ENCODE measurements around the gene RNF43. TPM values are rescaled to one million over a fixed set of nuclear protein-coding genes. Genes with fewer than 3 reads are reported as not detected.

RNF43 gene
- total and polyA plus RNA-seq, 2 of the 13 experiments (the other 11 are each of a cell fraction or from before 2014, with no cell fraction given) = 31.0 to 53.4 TPM

DNA sequence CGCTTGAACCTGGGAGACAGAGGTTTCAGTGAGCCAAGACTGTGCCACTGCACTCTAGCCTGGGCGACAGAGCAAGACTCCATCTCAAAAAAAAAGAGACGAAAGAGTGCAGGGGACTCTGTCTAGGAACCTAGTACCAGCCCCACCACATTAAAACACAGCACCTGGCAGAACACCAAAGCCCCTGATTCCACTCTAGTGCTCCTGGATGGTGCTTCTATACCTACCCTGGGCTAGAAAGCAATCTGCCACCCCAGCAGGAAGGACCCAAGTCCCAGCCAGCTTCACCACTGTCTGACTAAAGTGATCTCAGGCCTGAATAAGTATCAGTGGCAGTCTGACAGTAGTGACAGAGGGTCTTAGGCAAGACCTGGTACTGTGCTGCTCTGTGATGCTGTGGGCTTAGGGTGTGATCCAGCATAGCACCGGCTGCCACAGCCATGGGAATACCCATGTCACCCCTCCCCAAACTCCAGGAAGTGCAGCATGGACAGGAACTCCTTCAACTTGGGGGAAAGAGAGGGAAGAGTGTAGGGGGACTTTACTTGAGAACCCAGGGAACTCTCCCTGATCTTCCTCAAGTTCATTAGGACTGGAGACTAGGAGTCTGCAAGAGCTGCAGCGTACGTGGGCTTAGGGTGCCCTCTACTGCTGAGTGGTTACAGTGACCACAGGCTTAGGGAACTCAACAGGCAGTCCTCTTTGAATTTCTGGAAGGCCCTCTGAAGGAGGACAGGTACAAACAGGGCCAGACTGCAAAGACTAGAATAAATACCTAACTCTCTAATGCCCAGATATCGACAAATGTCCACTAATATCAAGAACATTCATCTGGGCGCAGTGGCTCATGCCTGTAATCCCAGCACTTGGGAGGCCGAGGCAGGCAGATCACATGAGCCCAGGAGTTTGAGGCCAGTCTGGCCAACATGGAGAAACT is 30.0 kb upstream of the RNF43 start (continued):
- TF ChIP-seq KIAA2018 (CRISPR knock-in tag; IDR thresholded peaks at IDR 0.05; ENCODE audit: borderline replicate concordance) (no peak), GPN1 (CRISPR knock-in tag; IDR thresholded peaks at IDR 0.05; ENCODE audit: borderline replicate concordance) (no peak), TERF1 (CRISPR knock-in tag; IDR thresholded peaks at IDR 0.05) (no peak), MAFG (CRISPR knock-in tag; IDR thresholded peaks at IDR 0.05) (no peak), ZNF337 (CRISPR knock-in tag; IDR thresholded peaks at IDR 0.05; ENCODE audit: borderline replicate concordance, low read depth) (no peak), NFKBIZ (CRISPR knock-in tag; IDR thresholded peaks at IDR 0.05) (no peak), RNF2 (conservative IDR thresholded peaks at IDR 0.05; ENCODE audit: low read depth) (no peak), ZNF354B (CRISPR knock-in tag; IDR thresholded peaks at IDR 0.05) (peak; percentile 85; the same call in 1 of the 2 replicates), ZNF781 (CRISPR knock-in tag; IDR thresholded peaks at IDR 0.05; ENCODE audit: borderline replicate concordance, not compliant biosample characterization) (no peak), ZNF703 (CRISPR knock-in tag; IDR thresholded peaks at IDR 0.05; ENCODE audit: borderline replicate concordance) (no peak), ZBTB39 (CRISPR knock-in tag; IDR thresholded peaks at IDR 0.05) (no peak), ZKSCAN5 (CRISPR knock-in tag; IDR thresholded peaks at IDR 0.05) (no peak)
- TF ChIP-seq, protein P1, sequence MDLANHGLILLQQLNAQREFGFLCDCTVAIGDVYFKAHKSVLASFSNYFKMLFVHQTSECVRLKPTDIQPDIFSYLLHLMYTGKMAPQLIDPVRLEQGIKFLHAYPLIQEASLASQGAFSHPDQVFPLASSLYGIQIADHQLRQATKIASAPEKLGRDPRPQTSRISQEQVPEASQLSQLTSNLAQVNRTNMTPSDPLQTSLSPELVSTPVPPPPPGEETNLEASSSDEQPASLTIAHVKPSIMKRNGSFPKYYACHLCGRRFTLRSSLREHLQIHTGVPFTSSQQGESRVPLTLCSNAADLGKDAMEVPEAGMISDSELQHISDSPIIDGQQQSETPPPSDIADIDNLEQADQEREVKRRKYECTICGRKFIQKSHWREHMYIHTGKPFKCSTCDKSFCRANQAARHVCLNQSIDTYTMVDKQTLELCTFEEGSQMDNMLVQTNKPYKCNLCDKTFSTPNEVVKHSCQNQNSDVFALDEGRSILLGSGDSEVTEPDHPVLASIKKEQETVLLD (CRISPR knock-in tag; IDR thresholded peaks at IDR 0.05; ENCODE audit: low read depth) = no peak
